ENCODE data around the gene GSTO1. TPM values are rescaled to one million over a fixed set of nuclear protein-coding genes. Genes with fewer than 3 reads are reported as not detected.

GSTO1 gene
- total and polyA plus RNA-seq, 9 of the 15 experiments (the other 6 are each of a cell fraction or from before 2014, with no cell fraction given): 136 to 592 (median 237) TPM

DNA sequence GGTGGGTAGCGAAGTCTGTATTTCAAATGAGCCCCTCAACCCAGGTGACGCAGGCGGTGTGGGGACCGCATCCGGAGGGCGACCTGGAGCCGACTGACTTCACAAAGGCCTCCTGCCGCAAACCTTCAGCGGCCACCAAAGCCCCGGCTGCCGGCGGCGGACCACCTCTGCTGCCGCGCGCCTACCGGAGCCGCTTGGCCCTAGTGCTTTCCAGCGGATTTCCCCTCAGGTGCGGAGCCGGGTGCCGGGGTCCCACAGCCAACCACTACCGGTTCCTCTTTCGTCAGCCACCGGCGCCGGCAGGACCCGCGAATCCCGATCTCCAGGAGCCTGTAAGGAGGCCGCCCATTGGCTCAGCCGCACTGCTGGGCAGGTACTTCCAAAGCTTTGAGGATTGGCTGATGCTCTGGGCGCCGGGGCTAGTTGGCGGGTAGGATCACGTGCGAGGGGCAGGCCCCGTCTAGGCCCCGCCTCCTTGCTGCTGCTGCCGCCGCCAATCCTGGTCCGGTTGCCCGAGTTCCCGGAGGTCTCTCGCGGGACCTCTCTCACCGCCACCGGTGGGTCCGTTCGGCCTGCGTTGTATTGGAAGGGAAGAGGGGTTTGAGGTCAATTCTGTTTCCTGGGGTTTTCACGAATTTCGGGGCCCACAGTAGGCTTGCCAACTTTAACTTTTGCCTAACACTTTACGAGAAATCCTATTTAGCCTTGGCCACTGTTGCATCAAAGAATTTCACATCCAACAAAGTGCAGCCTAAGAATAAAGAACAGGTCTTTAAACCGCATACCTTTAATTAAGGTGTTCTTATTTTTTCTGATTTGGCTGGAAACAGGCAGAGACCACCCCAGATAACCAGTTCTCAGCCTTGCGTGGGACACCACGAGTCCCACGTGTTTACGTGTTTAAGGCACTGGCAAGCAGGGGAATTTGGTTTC is 14.3 kb downstream of the GSTO1 start, which contains the start of gene GSTO2 (continued):
- TF ChIP-seq, protein P1, sequence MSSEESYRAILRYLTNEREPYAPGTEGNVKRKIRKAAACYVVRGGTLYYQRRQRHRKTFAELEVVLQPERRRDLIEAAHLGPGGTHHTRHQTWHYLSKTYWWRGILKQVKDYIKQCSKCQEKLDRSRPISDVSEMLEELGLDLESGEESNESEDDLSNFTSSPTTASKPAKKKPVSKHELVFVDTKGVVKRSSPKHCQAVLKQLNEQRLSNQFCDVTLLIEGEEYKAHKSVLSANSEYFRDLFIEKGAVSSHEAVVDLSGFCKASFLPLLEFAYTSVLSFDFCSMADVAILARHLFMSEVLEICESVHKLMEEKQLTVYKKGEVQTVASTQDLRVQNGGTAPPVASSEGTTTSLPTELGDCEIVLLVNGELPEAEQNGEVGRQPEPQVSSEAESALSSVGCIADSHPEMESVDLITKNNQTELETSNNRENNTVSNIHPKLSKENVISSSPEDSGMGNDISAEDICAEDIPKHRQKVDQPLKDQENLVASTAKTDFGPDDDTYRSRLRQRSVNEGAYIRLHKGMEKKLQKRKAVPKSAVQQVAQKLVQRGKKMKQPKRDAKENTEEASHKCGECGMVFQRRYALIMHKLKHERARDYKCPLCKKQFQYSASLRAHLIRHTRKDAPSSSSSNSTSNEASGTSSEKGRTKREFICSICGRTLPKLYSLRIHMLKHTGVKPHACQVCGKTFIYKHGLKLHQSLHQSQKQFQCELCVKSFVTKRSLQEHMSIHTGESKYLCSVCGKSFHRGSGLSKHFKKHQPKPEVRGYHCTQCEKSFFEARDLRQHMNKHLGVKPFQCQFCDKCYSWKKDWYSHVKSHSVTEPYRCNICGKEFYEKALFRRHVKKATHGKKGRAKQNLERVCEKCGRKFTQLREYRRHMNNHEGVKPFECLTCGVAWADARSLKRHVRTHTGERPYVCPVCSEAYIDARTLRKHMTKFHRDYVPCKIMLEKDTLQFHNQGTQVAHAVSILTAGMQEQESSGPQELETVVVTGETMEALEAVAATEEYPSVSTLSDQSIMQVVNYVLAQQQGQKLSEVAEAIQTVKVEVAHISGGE (CRISPR knock-in tag; IDR thresholded peaks at IDR 0.05): peak in 1 of 3 experiments; percentile 65; a peak in 1 of 6 replicates

DNA sequence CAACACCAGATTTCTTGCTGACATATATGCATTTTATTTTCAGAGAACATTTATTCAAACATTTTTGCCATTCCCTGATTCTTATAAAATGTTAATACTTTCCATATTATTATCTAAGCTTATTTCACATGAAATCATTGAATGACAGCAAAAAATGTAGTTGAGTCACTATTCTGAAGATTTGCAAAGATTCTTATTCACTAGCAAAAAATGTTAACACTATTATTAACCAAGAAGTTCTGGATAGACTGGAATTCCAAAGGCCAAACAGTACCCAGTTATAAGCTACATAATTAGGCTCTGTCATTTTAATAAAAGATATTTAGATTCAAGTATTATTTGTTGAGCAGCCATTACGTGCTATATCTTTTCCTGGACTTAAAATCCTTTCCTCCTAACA is 18.6 kb downstream of the GSTO1 start:
- H3K4me2 ChIP-seq (ENCODE audit: insufficient read depth, low read length): no peak overlapping the region
- DNase-seq (ENCODE audit: extremely low read depth in 1 of 4, low spot score in 3 of 4): no peak
- whole genome bisulfite sequencing (ENCODE audit: insufficient coverage, low coverage, missing lambda C conversion rate): 60% methylated on average over 1 of the region's 1 CpG
- H3K9me1 ChIP-seq (ENCODE audit: control insufficient read depth, insufficient read depth, low read length): no peaks in the 10 kb centered on the region
- H4K20me1 ChIP-seq (replicated peaks; ENCODE audit: control insufficient read depth, insufficient read depth, low read length): no peaks in the 10 kb centered on the region
- no peak for ATAC-seq
- peaks cover 7 to 8% of the 10 kb centered on the region in 2 experiments for H3K4me1 ChIP-seq (replicated peaks in 1 of 2; ENCODE audit: control insufficient read depth in 2 of 2, insufficient read depth in 2 of 2, low read length in 2 of 2)
- ChIA-PET POLR2A (no interaction called here), CTCF (ENCODE audit: low intra/inter-chr PET ratio) (no interaction called here)
- in situ Hi-C loops (cut with MboI): no loop called here
- no peaks in the 10 kb centered on the region for H3K79me2 ChIP-seq (ENCODE audit: control insufficient read depth, insufficient read depth, low read length)
- intact Hi-C loops (cut with micrococcal nuclease): no loop called here
- H2AFZ ChIP-seq (ENCODE audit: low read depth, low read length): no peak overlapping the region
- H3K36me3 ChIP-seq (ENCODE audit: control insufficient read depth, insufficient read depth, low read length): peaks cover 11% of the 10 kb centered on the region; the same call in 2 of the 3 replicates
- H3K27me3 ChIP-seq (ENCODE audit: control insufficient read depth in 2 of 2, insufficient read depth in 2 of 2, low read length in 2 of 2): no peaks in the 10 kb centered on the region
- H3K27ac ChIP-seq (ENCODE audit: extremely low read depth, low read depth, low read length): no peak overlapping the region
- FAIRE-seq: no peak
- no TSS peak for BruUV-seq (replicated peaks)
- H3K9ac ChIP-seq (ENCODE audit: insufficient read depth in 1 of 2, low read depth in 2 of 2, low read length in 2 of 2): no peak overlapping the region
- no peak overlapping the region for H3K4me3 ChIP-seq
- H3K9me3 ChIP-seq (replicated peaks; ENCODE audit: control insufficient read depth, insufficient read depth, low read depth, low read length): no peaks in the 10 kb centered on the region; the same call in 1 of the 2 replicates
- TF ChIP-seq PYGO2 (tag; IDR thresholded peaks at IDR 0.05) (no peak), L3MBTL2 (IDR thresholded peaks at IDR 0.05) (no peak), NFXL1 (CRISPR knock-in tag; IDR thresholded peaks at IDR 0.05) (no peak), FOXA1 (IDR thresholded peaks at IDR 0.05; ENCODE audit: borderline replicate concordance) (no peak), CAMTA2 (CRISPR knock-in tag; conservative IDR thresholded peaks at IDR 0.05) (no peak), ZNF436 (CRISPR knock-in tag; IDR thresholded peaks at IDR 0.05) (no peak), POLR2AphosphoS2 (IDR thresholded peaks at IDR 0.05; ENCODE audit: low read length) (no peak), MYBL2 (IDR thresholded peaks at IDR 0.05; ENCODE audit: low read depth) (no peak), MYBL2 (CRISPR knock-in tag; IDR thresholded peaks at IDR 0.05; ENCODE audit: borderline replicate concordance) (no peak), BRD4 (IDR thresholded peaks at IDR 0.05) (no peak)
- TF ChIP-seq, protein P2, sequence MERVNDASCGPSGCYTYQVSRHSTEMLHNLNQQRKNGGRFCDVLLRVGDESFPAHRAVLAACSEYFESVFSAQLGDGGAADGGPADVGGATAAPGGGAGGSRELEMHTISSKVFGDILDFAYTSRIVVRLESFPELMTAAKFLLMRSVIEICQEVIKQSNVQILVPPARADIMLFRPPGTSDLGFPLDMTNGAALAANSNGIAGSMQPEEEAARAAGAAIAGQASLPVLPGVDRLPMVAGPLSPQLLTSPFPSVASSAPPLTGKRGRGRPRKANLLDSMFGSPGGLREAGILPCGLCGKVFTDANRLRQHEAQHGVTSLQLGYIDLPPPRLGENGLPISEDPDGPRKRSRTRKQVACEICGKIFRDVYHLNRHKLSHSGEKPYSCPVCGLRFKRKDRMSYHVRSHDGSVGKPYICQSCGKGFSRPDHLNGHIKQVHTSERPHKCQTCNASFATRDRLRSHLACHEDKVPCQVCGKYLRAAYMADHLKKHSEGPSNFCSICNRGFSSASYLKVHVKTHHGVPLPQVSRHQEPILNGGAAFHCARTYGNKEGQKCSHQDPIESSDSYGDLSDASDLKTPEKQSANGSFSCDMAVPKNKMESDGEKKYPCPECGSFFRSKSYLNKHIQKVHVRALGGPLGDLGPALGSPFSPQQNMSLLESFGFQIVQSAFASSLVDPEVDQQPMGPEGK (CRISPR knock-in tag; IDR thresholded peaks at IDR 0.05; ENCODE audit: borderline replicate concordance): no peak
